GM21528 (cell line): Measurements from ENCODE around the gene FAM180A.
"Not testable (repeated sequence)": the region's sequence is repeated elsewhere in the genome, so short reads cannot be mapped to it uniquely, and the experiment has no call there.

Source experiments
- ATAC-seq: cut with Tn5 transposase; IDR thresholded peaks from one replicate; pipeline ENCODE4 v1.9.1; 2021; ENCODE audit warnings: mild to moderate bottlenecking, moderate library complexity; ENCODE audit not compliant: unreplicated experiment, low FRiP score

The FAM180A gene

DNA sequence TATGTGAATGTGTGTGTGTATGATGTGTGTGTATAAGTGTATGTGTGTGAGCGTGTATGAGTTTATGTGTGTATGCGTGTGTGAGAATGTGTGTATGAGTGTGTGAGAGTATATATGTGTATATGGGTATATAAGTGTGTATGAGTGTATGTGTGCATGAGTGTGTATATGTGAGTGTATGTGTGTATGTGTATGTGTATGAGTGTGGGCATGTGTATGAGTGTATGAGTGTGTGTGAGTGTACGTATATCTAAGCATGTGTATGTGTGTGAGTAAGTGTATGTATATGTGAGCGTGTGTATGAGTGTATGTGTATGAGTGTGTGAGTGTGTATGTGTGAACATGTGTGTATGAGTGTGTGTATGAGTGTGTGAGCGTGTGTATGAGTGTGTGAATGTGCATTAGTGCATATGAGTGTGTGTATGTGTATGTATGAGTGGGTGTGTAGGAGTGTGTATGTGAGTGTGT lies 33.5 kb downstream of the FAM180A start:
- ATAC-seq = no peak

DNA sequence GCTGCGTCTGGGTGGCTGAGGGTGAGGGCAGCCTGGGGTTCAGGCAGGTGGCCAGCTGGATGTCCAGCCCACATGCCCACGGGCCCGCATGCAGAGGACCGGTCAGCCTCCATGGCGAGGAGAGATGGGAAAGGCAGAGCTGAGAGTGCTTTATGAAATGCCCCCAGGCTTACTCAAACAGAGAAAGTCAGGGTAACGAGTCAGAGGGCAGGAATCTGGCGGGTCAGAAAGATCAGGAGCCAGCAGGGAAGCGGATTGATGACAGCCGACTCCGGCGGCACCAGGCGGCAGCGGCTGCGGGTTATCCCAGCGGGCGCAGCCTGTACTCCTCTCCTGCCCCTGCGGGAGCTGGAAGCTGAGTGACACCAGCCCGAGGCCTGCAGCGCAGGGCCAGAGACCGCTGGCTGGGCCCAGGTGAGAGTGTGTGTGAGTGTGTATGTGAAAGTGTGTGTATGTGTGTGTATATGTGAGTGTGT lies 34.0 kb downstream of the FAM180A start:
- no peak for ATAC-seq

DNA sequence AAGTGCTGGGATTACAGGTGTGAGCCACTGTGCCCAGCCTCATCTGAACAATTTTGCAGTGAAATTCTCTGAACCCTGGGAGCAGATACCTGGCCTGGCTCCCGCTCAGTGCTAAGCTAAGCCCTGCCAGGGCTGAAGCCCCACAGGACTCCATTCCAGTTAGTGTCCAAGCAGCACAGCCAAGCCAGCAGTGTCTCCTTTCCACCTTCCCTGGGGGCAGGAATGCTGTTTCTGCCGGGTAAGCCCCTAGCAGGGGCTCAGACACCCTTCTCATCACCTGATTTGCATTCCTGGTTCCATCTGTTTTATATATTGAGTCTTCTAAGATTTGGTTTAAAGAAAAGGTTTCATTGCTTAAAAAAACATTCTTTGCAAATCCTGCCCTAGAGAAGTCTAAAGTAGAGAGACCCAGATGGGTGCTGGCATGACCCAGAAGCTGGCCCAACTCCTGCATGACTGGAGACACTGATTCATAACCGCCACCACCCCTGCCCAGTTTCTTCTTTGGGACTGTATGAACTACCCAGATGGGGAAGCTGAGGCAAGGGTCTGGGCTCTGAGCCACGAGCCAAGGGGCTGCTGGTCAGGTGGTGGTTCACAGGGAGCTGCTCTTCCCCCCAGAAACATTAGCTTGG lies 34.7 kb downstream of the FAM180A start:
- no peak for ATAC-seq

DNA sequence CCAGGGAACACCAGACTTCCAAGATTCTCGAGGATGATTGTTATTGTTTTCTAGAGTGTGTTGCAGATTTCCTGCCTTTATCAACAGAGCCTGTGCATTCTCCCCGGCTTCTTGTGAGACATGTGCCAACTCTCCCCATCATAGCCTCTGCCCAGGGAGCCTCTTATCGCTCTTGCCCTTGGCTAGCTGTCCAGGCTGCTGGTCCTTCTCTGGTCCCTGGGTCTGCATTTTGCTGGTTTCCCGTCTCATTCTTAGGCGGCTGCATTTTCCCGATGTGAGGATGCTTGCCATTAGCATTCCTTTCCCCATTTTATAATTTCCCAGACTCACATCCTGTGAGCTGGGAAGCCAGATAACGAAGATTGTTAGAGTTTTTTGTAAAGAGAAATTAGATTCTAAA lies 35.8 kb downstream of the FAM180A start:
- ATAC-seq = no peak

DNA sequence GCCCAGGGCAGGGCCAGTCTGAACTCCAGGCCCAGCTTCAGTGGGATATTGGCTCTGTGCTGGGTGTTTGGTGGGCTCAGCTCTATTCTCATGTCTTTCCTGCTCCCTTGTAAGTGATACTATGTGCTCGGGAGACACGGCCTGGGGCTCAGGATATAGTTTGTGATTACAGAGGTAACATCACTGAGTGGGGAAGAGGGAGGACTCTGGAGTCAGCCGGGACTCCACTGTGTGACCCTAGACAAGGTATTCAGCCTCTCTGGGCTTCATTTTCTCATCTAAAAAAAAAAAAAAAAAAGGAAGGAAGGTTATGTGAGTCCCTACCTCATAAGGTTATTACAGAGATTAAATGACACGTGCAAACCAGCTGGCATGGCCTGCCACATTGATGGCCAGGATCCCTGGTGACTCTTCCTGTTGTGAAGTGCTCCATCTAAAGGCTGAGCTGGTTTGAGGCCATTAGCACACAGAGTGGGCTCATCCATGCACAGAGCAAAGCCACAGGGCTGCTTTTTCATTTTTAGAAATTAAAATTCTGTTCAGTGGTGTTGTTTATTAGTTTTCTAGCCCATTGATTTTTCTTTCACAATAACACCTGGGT lies 36.3 kb downstream of the FAM180A start:
- ATAC-seq = no peak

DNA sequence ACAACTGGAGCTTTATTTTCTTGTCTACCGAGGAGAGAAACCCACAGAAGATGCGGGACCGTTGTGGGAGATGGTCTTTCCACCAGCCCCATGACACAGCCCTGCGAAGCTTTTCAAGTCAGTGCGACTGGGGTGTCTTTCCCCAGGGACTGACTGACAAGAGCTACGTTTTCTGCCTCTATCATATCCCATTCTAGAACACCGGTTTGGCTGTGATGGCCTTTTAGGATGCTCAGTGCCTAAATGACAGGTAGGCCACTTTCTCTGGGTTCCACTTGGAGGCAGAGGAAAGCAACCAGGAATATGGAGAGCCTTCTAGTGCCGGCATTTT lies 37.5 kb downstream of the FAM180A start:
- no peak for ATAC-seq

DNA sequence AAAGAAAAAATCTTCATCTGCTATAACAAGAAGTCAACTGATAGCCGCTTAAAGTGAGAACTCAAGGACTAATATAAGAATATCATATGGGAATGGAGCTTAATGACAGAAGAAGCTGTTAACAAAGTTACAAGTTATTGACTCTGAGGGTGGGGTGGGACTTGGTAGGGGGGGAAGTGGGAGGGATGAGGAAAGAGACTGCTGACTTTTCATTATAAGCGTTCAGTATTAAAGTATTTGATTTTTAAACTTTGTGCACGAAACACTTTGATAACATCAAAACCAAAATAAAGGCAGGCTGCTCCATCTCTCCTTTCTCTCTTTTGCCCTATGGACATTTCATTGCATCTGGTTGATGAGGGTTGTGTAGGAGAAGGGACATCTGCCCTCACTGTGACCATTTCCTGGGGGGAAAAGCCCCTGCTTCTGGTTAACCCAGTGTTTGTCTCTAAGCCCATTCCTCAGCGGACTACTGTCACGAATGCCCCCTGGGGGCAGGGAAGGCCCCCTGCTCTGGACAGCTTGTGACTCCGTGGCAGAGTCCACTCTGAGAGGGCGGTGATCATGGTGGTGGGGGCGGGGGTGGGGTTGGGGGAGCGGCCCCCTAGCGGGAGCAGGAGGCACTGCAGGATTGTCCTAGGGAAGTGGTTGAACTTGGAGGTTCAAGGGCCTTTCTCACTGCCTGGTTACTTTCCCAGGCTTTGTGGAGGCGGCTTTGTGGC lies 38.0 kb downstream of the FAM180A start:
- ATAC-seq = no peak

DNA sequence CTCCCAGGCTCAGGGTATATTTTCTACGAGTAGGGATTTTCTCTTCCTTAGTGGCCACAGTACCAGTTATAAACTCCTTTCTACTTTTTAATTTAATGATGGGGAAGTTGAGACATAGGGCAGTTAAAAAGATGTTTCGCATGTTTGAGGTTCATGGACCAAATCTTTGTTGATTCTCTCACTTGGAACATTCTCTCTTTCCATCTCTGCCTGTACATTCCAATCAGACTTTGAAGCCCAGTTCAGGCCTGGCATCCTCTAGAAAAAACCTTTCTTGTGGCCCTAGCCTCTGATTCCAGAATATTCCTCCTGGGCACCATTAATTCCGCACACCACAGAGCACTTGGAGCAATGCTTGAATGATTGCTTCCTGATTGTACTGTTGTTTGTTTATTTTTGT lies 39.1 kb downstream of the FAM180A start:
- no peak for ATAC-seq

DNA sequence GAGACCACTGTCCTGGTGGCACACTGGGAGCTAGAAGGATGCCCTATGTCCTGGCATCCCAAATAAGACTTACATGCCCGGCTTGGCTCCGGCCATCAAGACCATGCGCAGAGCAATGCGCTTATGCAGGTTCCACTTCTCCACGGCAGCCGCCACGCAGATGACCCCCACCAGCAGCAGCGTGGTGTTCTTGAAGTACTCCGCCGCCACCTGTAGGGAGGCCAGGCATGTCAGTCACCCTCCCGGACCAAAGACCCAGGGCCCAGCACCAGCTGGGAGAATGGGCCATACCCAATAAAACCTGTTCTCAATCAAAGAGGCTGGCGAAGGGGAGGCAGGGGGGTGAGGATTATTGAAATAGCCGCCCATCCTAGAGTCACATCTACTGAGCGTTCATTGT lies 40.6 kb downstream of the FAM180A start:
- ATAC-seq = no peak

DNA sequence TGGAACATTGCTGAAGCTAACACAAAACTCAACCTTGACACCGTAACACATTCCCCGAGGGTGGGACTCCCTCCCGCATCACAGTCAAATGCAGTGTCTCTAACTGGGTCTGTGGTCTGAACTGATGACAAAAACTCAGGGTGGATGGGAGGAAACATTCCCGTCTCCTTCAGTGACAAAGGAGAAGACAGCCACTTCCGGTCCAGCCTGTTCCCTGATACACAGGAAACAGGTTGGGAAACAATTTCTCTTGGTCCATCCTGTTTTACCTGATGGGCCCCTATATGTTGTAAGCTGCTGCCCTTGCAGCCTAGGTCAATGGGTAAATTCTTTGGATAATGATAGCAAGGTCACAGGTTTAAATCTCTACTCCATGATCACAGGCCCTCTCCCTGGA lies 41.0 kb downstream of the FAM180A start:
- ATAC-seq = no peak

DNA sequence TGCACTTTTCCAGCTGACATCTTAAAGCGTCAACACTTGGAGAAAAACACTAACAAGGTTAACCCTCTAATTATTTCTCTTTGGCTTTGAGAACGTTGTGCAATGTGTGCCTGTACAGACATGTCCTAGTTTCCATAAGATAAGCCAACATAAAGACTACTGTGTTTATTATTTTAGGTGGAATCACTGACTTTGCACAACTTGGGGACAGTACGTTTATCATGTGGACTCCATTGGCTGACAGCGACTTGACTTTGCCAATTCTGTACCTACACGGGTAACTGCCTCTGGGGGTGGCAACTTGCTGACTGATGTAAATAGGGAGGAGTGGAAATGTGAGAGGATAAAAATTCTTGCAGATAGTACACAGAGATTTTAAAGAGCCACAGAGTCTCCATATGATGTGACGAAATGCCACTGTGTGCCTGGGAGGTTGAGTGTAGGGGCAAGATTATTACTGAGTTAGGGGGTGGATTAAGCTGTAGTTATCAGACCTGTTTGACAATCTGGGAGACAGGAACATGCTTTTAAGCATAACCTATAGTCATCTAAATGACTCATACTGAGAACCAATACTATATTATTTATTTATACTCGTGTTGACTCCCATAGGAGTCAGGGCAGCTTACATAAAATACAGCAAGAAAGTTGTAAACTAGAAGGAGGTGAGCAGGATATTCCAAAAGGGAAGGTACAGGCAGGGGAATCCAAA lies 41.6 kb downstream of the FAM180A start:
- no peak for ATAC-seq

DNA sequence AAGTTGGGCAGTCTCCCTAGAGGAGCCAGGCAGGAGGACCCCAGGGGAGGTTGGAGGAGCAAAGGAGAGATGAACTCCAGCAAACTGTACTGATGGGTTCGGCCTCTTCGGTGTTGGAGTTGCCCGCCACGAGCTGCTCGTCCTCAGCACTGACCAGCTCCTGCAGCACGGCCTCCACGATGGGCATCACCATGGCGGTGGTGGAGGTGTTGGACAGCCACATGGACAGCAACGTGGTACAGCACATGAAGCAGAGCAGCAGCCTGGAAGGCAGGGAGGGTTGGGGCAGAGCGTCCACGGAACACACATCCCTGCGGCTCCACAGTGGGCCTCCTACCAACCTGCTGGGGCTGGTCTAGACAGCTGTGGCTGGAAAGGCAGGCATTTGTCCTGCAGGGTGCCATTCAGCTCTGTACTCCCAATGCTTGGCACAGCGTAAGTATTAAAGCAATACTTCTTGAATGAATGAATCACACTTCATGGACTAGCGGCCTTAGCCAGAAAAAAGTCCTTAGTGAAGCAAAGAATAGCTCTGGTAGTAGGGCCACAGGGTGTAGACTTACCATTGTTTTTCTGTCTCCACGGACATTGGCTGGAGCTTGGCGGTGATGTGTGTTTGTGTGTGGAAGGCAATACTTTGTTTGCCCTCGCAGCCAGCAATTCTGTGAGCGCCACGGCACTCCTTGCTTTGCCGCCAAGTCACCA lies 42.4 kb downstream of the FAM180A start:
- ATAC-seq = no peak

DNA sequence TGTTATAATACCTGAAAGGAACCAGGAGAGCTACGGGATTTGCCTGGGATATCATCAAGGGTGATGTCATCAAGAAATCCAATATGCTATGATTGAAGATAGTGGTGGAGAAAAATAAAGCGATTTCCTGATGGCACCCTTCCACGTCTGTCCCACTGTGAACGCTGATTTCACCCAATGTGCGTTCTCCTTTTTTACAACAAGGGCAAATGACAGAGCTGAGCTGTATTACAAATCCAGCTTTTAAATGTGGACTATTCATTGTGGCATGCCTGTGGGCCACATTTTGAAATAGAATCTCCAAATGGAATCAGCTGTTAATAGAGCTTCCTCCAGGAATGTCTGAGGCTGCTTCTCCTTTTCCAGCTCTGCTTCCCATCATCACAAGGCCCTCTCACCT lies 43.9 kb downstream of the FAM180A start:
- no peak for ATAC-seq

DNA sequence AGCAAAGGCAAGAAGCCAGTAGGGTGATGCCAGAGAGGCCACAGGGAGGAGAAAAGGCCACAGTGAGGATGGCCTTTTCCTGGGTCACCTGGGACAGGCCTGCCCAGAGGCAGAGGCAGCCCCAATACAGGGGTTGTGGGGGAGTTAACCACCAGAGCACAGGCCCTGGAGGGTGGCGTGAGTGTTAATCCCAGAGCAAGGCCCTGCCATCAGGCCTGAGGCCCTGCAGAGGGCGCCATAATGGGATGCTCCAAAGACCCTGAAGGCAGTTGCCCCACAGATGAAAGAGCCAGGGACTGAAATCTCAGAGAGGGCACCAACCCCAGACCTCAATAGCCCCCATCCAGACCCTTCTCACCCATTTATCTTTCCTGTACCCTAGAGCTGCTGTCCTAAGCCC lies 44.5 kb downstream of the FAM180A start:
- no peak for ATAC-seq

DNA sequence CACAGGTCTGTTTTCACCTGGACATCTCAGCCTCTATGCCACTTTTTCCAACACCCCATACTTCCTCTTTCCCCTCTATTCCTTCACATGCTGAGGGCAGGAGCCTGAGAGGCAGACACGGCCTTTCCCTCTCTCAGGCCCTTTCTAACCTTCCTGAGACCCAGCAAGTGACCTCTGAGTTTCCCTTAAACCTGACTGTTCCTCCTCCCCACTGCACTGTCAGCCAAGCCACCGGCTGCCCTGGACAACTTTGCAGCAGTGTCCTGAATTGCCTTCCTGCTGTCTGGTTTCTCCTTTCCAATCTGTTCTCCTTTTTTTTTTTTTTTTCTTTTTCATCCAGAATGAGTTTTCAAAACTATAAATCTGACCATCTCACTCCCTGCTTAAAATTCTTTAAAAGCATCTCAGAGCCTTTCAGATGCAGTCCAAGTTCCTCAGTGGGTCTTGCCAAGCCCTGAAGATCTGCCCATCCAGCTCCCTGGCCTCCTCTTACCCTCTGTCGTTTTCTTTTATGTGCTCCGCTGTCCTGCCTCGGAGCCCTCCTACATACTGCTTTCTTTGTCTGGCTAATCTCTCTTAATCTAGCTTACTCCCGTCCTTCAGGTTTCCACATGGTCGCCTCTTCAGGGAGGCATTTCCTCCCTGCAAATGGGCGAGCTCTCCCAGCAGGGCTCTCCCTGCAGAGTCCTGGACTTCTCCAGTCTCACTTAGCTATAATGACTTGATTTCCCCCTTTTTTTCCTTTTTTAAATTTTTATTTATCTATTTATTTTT lies 51.1 kb downstream of the FAM180A start:
- ATAC-seq = no peak

DNA sequence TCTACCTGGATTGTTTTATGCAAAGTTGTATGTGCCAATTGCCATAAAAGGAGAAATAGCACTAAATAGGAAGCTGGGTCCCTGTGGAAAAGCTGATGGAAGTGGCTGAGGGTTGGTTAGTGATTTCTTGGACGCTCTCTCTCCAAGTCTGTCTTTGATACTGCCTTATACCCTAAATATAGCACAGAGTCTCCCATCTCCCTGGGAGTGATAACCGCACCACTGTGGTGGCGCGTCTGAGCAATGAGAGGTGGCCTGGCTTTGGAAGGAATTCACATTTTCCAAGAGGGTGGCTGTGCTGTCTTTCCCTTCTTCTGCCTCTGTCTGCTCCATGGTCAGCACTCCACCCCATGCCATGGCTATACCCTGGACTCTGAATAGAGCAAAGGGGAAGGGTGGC lies 55.1 kb downstream of the FAM180A start:
- ATAC-seq = no peak

DNA sequence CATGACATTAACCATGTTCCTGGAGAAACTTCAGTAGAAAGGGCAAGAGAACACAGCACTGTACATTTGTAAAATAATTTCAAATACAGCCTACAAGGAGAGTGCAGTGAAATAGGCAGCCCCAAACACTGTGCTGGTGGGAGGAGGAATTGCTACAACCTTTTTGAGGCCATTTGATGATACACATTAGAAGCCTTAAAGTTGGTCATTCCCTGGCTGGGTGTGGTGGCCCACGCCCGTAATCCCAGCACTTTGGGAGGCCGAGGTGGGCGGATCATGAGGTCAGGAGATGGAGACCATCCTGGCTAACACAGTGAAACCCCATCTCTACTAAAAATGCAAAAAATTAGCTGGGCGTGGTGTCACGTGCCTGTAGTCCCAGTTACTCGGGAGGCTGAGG lies 56.0 kb downstream of the FAM180A start:
- not testable (repeated sequence) for ATAC-seq

DNA sequence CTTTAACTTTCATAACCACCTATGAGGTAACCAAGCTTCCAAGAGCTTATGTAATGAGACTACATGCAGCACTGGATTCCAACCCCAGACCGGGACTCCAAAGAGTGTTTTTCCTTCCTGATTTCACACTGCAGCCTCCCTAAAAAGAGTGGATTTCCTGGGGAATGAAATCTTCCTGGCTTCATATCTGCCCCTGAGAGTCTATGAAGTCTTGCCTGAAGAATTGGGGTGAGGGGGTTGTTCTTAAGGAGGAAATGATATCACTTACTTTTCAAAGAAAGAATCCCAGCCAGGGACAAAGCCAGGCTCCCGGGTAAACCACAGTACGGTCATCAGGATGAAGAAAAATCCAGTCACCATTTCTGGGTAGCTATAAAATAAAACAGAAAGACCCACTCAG lies 56.6 kb downstream of the FAM180A start:
- ATAC-seq = no peak

DNA sequence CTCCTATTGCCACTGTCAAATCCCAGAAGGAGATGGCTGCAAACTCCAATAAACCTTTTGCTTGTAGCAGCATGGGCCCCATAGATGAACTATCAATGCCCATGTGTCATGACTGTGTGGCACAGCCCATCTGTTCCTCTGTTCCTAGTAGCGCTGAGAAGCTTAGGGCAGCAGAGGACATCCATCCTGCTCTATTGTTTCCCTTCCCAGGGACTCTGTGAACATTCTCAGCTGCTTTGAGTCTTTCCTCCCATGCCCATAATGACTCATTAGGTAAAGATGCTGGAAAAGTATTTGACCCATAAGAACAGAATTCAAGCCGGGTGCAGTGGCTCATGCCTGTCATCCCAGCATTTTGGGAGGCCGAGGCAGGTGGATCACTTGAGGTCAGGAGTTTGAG lies 58.0 kb downstream of the FAM180A start:
- no peak for ATAC-seq

DNA sequence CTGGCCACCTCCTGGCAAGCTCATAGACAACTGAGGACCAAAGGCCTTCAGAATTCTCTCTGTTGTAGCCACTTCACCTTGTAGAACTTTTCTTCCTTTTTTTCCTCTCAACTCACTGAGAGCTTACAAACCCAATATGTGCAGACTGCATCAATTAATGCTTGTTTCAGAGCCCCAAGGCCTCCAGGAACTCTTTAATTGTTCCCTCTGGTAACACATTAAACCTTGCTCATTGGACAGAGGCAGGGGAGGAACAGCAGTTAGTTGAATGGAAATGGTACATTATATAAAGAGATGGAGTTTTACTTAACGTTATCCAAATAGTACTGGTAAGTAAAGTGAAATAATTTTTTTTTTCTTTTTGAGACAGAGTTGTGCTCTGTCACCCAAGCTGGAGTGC lies 61.1 kb downstream of the FAM180A start:
- no peak for ATAC-seq
